Neural progenitor cell (in vitro differentiated cells): ENCODE data around the gene CCDC33. TPM values are rescaled to one million over a fixed set of nuclear protein-coding genes. Genes with fewer than 3 reads are reported as not detected.
A peak's percentile ranks its signal among the peaks of the same experiment; 100 is the strongest.

ENCODE experiments used
- DNase-seq: peaks from one replicate; pipeline ENCODE4 v3.0.0-alpha.2; 2016; ENCODE audit warnings: low spot score
- H2AFZ ChIP-seq: fragments of 200-600 bp; sonication (generic); replicated peaks from 2 replicates; pipeline ENCODE4 v1.6.1; 2016; ENCODE audit warnings: antibody characterized with exemption
- H3F3A ChIP-seq: fragments of 200-600 bp; sonication (generic); 2 replicates; pipeline ENCODE4 v1.6.1; 2016; ENCODE audit warnings: antibody characterized with exemption, low read depth
- H3K27ac ChIP-seq: fragments of 200-600 bp; sonication (generic); 2 replicates; pipeline ENCODE4 v1.5.1; 2016; ENCODE audit warnings: mild to moderate bottlenecking
- H3K27me3 ChIP-seq: fragments of 200-600 bp; sonication (generic); 2 replicates; pipeline ENCODE4 v1.6.1; 2016; ENCODE audit warnings: mild to moderate bottlenecking, moderate library complexity
- H3K36me3 ChIP-seq: fragments of 200-600 bp; sonication (generic); 2 replicates; pipeline ENCODE4 v1.5.1; 2016
- H3K4me1 ChIP-seq: fragments of 200-600 bp; sonication (generic); 2 replicates; pipeline ENCODE4 v1.6.1; 2016; ENCODE audit warnings: mixed run types
- H3K4me2 ChIP-seq: fragments of 200-600 bp; sonication (generic); 2 replicates; pipeline ENCODE4 v1.6.1; 2016
- H3K4me3 ChIP-seq: fragments of 200-600 bp; sonication (generic); 2 replicates; pipeline ENCODE4 v1.5.1; 2016
- H3K79me2 ChIP-seq: fragments of 200-600 bp; sonication (generic); 2 replicates; pipeline ENCODE4 v1.6.1; 2016; ENCODE audit warnings: low read depth
- H3K9ac ChIP-seq: fragments of 200-600 bp; sonication (generic); 2 replicates; pipeline ENCODE4 v1.6.1; 2016
- H3K9me3 ChIP-seq: fragments of 200-600 bp; sonication (generic); 2 replicates; pipeline ENCODE4 v1.5.1; 2016; ENCODE audit warnings: low read depth
- H4K20me1 ChIP-seq: fragments of 200-600 bp; sonication (generic); 2 replicates; pipeline ENCODE4 v1.6.1; 2016; ENCODE audit warnings: low read depth
- H3K27ac Mint-ChIP-seq: 3 replicates; pipeline ENCODE4 v1.8.0; 2021; ENCODE audit warnings: mixed read lengths
- H3K27me3 Mint-ChIP-seq: 2 replicates; pipeline ENCODE4 v1.8.0; 2022; ENCODE audit warnings: low read depth, mild to moderate bottlenecking, inconsistent platforms, moderate library complexity, mixed read lengths; ENCODE audit not compliant: insufficient read depth
- H3K36me3 Mint-ChIP-seq: 3 replicates; pipeline ENCODE4 v1.8.0; 2021; ENCODE audit warnings: mixed read lengths
- H3K4me1 Mint-ChIP-seq: 3 replicates; pipeline ENCODE4 v1.8.0; 2021; ENCODE audit warnings: mixed read lengths
- H3K4me3 Mint-ChIP-seq: 3 replicates; pipeline ENCODE4 v1.8.0; 2021; ENCODE audit warnings: mild to moderate bottlenecking, moderate library complexity, mixed read lengths
- H3K9me3 Mint-ChIP-seq: 3 replicates; pipeline ENCODE4 v1.8.0; 2020; ENCODE audit warnings: mixed read lengths
- EZH2 ChIP-seq: fragments of 200-600 bp; sonication (generic); IDR thresholded peaks from 2 replicates; pipeline ENCODE4 v1.6.1; 2017; ENCODE audit warnings: antibody characterized with exemption, mild to moderate bottlenecking, moderate library complexity
- EZH2phosphoT487 ChIP-seq: fragments of 200-600 bp; sonication (generic); IDR thresholded peaks from 2 replicates; pipeline ENCODE4 v1.6.1; 2017; ENCODE audit warnings: antibody characterized with exemption
- total RNA-seq: library from RNA; depleted of rRNA; stranded (reverse); fragments of >200 nt; gene quantifications from 2 replicates; pipeline ENCODE4 v1.2.3, GENCODE V29; 2015; ENCODE audit warnings: low replicate concordance
- TF ChIP-seq, protein P1 (sequence below): fragments of 200-600 bp; sonication (generic); IDR thresholded peaks from 2 replicates; pipeline ENCODE4 v1.5.1; 2017; ENCODE audit warnings: antibody characterized with exemption, mild to moderate bottlenecking

CCDC33 gene
- total RNA-seq, 1 donor from 2014 or later, result not detected

- H3K4me1 ChIP-seq, result no peaks in the 10 kb centered on the region
- H3K27me3 Mint-ChIP-seq, result peaks cover 17% of the 10 kb centered on the region
- no peaks in the 10 kb centered on the region for H3K27me3 ChIP-seq
- peaks cover 41% of the 10 kb centered on the region for H3K4me1 Mint-ChIP-seq
- H3K36me3 ChIP-seq, result no peaks in the 10 kb centered on the region
- no peaks in the 10 kb centered on the region for H3K79me2 ChIP-seq
- no peak overlapping the region for H3K27ac Mint-ChIP-seq
- no peak overlapping the region for H2AFZ ChIP-seq
- no peak overlapping the region for H3K4me3 Mint-ChIP-seq
- no peaks in the 10 kb centered on the region for H3K9me3 Mint-ChIP-seq
- H3K36me3 Mint-ChIP-seq, result no peaks in the 10 kb centered on the region
- no peaks in the 10 kb centered on the region for H3K9me3 ChIP-seq
- H3K4me2 ChIP-seq, result no peak overlapping the region
- H4K20me1 ChIP-seq, result no peaks in the 10 kb centered on the region
- no peak overlapping the region for H3K27ac ChIP-seq
- H3K9ac ChIP-seq, result no peak overlapping the region
- H3F3A ChIP-seq, result no peaks in the 10 kb centered on the region
- no peak for DNase-seq
- no peak overlapping the region for H3K4me3 ChIP-seq
- no peak for TF ChIP-seq EZH2phosphoT487
- TF ChIP-seq, protein P1, sequence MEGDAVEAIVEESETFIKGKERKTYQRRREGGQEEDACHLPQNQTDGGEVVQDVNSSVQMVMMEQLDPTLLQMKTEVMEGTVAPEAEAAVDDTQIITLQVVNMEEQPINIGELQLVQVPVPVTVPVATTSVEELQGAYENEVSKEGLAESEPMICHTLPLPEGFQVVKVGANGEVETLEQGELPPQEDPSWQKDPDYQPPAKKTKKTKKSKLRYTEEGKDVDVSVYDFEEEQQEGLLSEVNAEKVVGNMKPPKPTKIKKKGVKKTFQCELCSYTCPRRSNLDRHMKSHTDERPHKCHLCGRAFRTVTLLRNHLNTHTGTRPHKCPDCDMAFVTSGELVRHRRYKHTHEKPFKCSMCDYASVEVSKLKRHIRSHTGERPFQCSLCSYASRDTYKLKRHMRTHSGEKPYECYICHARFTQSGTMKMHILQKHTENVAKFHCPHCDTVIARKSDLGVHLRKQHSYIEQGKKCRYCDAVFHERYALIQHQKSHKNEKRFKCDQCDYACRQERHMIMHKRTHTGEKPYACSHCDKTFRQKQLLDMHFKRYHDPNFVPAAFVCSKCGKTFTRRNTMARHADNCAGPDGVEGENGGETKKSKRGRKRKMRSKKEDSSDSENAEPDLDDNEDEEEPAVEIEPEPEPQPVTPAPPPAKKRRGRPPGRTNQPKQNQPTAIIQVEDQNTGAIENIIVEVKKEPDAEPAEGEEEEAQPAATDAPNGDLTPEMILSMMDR, result no peak
- no peak for TF ChIP-seq EZH2
Observed at GRCh38 chr15:74274470-74275038, 38.4 kb downstream of the CCDC33 start.

GRCh38 chr15:74275957-74276356 lies 39.8 kb downstream of the CCDC33 start:
- no peaks in the 10 kb centered on the region for H3K36me3 ChIP-seq
- TF ChIP-seq EZH2phosphoT487, result no peak
- TF ChIP-seq, protein P1, result no peak
- TF ChIP-seq EZH2, result no peak
- H3K4me3 Mint-ChIP-seq, result no peak overlapping the region
- peak; percentile 32 for DNase-seq
- H3K27me3 Mint-ChIP-seq, result peaks cover 16% of the 10 kb centered on the region
- no peaks in the 10 kb centered on the region for H3F3A ChIP-seq
- H3K36me3 Mint-ChIP-seq, result no peaks in the 10 kb centered on the region
- no peak overlapping the region for H3K4me2 ChIP-seq
- no peak overlapping the region for H2AFZ ChIP-seq
- peaks cover 37% of the 10 kb centered on the region for H3K4me1 Mint-ChIP-seq
- H3K79me2 ChIP-seq, result no peaks in the 10 kb centered on the region
- no peak overlapping the region for H3K27ac ChIP-seq
- peak overlapping the region; percentile 14 for H3K27ac Mint-ChIP-seq
- H3K9me3 Mint-ChIP-seq, result no peaks in the 10 kb centered on the region
- H3K4me3 ChIP-seq, result no peak overlapping the region
- H4K20me1 ChIP-seq, result no peaks in the 10 kb centered on the region
- H3K9me3 ChIP-seq, result no peaks in the 10 kb centered on the region
- no peaks in the 10 kb centered on the region for H3K4me1 ChIP-seq
- no peaks in the 10 kb centered on the region for H3K27me3 ChIP-seq
- no peak overlapping the region for H3K9ac ChIP-seq

- no peaks in the 10 kb centered on the region for H3K9me3 ChIP-seq
- Mint-ChIP-seq H3K27ac (peak overlapping the region; percentile 72), H3K36me3 (no peaks in the 10 kb centered on the region), H3K27me3 (peaks cover 20% of the 10 kb centered on the region), H3K4me3 (no peak overlapping the region), H3K4me1 (peaks cover 38% of the 10 kb centered on the region), H3K9me3 (no peaks in the 10 kb centered on the region)
- no peaks in the 10 kb centered on the region for H3F3A ChIP-seq
- no peak overlapping the region for H2AFZ ChIP-seq
- H3K4me3 ChIP-seq, result no peak overlapping the region
- no peaks in the 10 kb centered on the region for H3K36me3 ChIP-seq
- no peaks in the 10 kb centered on the region for H3K79me2 ChIP-seq
- DNase-seq, result no peak
- H3K4me1 ChIP-seq, result peaks cover 4% of the 10 kb centered on the region
- no peak overlapping the region for H3K9ac ChIP-seq
- TF ChIP-seq EZH2 (no peak), EZH2phosphoT487 (no peak)
- TF ChIP-seq, protein P1, result no peak
- H3K27ac ChIP-seq, result no peak overlapping the region
- H3K4me2 ChIP-seq, result no peak overlapping the region
- H3K27me3 ChIP-seq, result no peaks in the 10 kb centered on the region
- H4K20me1 ChIP-seq, result no peaks in the 10 kb centered on the region
Observed at GRCh38 chr15:74276560-74276959, 40.4 kb downstream of the CCDC33 start.
